WERI-Rb-1 (cell line): ENCODE data around the gene PRPF6.
A peak's percentile ranks its signal among the peaks of the same experiment; 100 is the strongest.

Experiments
- DNase-seq: peaks from one replicate; pipeline ENCODE4 v3.0.0-alpha.2; 2020
- H3K27ac ChIP-seq: fragments of 250-450 bp; sonication (Bioruptor Pico); 2 replicates; pipeline ENCODE4 v1.5.1; 2020; ENCODE audit warnings: mild to moderate bottlenecking, moderate library complexity
- H3K27me3 ChIP-seq: fragments of 250-450 bp; sonication (Bioruptor Pico); 2 replicates; pipeline ENCODE4 v1.5.1; 2021; ENCODE audit warnings: mild to moderate bottlenecking, low read depth, moderate library complexity; ENCODE audit not compliant: insufficient read depth, severe bottlenecking
- H3K36me3 ChIP-seq: fragments of 250-450 bp; sonication (Bioruptor Pico); 2 replicates; pipeline ENCODE4 v1.5.1; 2020; ENCODE audit warnings: mild to moderate bottlenecking, moderate library complexity
- H3K4me3 ChIP-seq: 2 replicates; pipeline ENCODE4 v1.5.1; 2011; ENCODE audit warnings: low read depth, mild to moderate bottlenecking, control low read depth, low read length
- H3K9me3 ChIP-seq: fragments of 250-450 bp; sonication (Bioruptor Pico); 2 replicates; pipeline ENCODE4 v1.5.1; 2021; ENCODE audit warnings: mild to moderate bottlenecking, moderate library complexity; ENCODE audit not compliant: severe bottlenecking
- CTCF ChIP-seq: IDR thresholded peaks from 2 replicates; pipeline ENCODE4 v1.5.1; 2011; ENCODE audit warnings: low read depth, mild to moderate bottlenecking, control low read depth, inconsistent platforms, low read length

PRPF6 gene

GRCh38 chr20:64037199-64037497 lies 56.2 kb downstream of the PRPF6 start:
- H3K4me3 ChIP-seq: no peak overlapping the region
- H3K36me3 ChIP-seq: no peaks in the 10 kb centered on the region
- H3K27me3 ChIP-seq: no peaks in the 10 kb centered on the region
- no peak for TF ChIP-seq CTCF
- no peak overlapping the region for H3K27ac ChIP-seq
- H3K9me3 ChIP-seq: no peaks in the 10 kb centered on the region
- no peak for DNase-seq

GRCh38 chr20:64037498-64038213 lies 56.7 kb downstream of the PRPF6 start:
- DNase-seq: peak; percentile 48
- H3K36me3 ChIP-seq: no peaks in the 10 kb centered on the region
- no peaks in the 10 kb centered on the region for H3K9me3 ChIP-seq
- H3K27me3 ChIP-seq: no peaks in the 10 kb centered on the region
- TF ChIP-seq CTCF: no peak
- H3K4me3 ChIP-seq: peak overlapping the region; percentile 49
- peak overlapping the region; percentile 45 for H3K27ac ChIP-seq

- no peaks in the 10 kb centered on the region for H3K9me3 ChIP-seq
- DNase-seq: peak; percentile 39
- no peaks in the 10 kb centered on the region for H3K36me3 ChIP-seq
- H3K27ac ChIP-seq: peak overlapping the region; percentile 78
- no peaks in the 10 kb centered on the region for H3K27me3 ChIP-seq
- peak overlapping the region; percentile 49 for H3K4me3 ChIP-seq
- TF ChIP-seq CTCF: no peak
Measured at GRCh38 chr20:64038224-64038564, 57.3 kb downstream of the PRPF6 start.

- TF ChIP-seq CTCF: peak; percentile 67
- Histone ChIP-seq H3K9me3 (no peaks in the 10 kb centered on the region), H3K27ac (peak overlapping the region; percentile 78), H3K27me3 (no peaks in the 10 kb centered on the region), H3K4me3 (peak overlapping the region; percentile 49), H3K36me3 (no peaks in the 10 kb centered on the region)
- DNase-seq: peak; percentile 70
Measured at GRCh38 chr20:64038565-64039292, 57.8 kb downstream of the PRPF6 start.

GRCh38 chr20:64039293-64040160 lies 58.6 kb downstream of the PRPF6 start:
- TF ChIP-seq CTCF: no peak
- no peaks in the 10 kb centered on the region for H3K36me3 ChIP-seq
- no peak for DNase-seq
- H3K27ac ChIP-seq: peak overlapping the region; percentile 78
- no peaks in the 10 kb centered on the region for H3K9me3 ChIP-seq
- no peaks in the 10 kb centered on the region for H3K27me3 ChIP-seq
- peak overlapping the region; percentile 49 for H3K4me3 ChIP-seq
